Spleen (tissue), 11 donors: ENCODE measurements around the gene AFTPH. TPM values are rescaled to one million over a fixed set of nuclear protein-coding genes. Genes with fewer than 3 reads are reported as not detected.

Experiments
- DNase-seq: peaks from one replicate; pipeline ENCODE4 v3.0.0-alpha.2; 2020
- H3K27ac ChIP-seq, 8 donors: fragments of 200-600 bp; sonication (generic) in 7 of 8; 1 replicate in 4 of 8; 2 replicates in 4 of 8; pipeline versions ENCODE4 v1.5.0 to v1.8.0; 2016 to 2021; ENCODE audit warnings: inconsistent platforms in 4 of 8, mild to moderate bottlenecking in 4 of 8, moderate library complexity in 1 of 8
- H3K27me3 ChIP-seq, 7 donors: fragments of 200-600 bp; sonication (generic) in 6 of 7; replicated peaks in 1 of 7; 1 replicate in 4 of 7; 2 replicates in 3 of 7; pipeline versions ENCODE4 v1.5.0 to v1.8.0; 2016 to 2021; ENCODE audit warnings: inconsistent platforms in 3 of 7, mild to moderate bottlenecking in 1 of 7
- H3K36me3 ChIP-seq, 6 donors: fragments of 200-600 bp; sonication (generic) in 5 of 6; 1 replicate in 4 of 6; 2 replicates in 2 of 6; pipeline versions ENCODE4 v1.5.0 to v1.8.0; 2016 to 2021; ENCODE audit warnings: inconsistent platforms in 2 of 6
- H3K4me1 ChIP-seq, 6 donors: fragments of 200-600 bp; sonication (generic) in 5 of 6; 1 replicate in 3 of 6; 2 replicates in 3 of 6; pipeline versions ENCODE4 v1.5.0 to v1.8.0; 2016 to 2021; ENCODE audit warnings: inconsistent platforms in 3 of 6
- H3K4me3 ChIP-seq, 8 donors: fragments of 200-600 bp; sonication (generic) in 7 of 8; 1 replicate in 4 of 8; 2 replicates in 4 of 8; pipeline versions ENCODE4 v1.5.0 to v1.8.0; 2016 to 2021; ENCODE audit warnings: inconsistent platforms in 4 of 8, mild to moderate bottlenecking in 4 of 8, moderate library complexity in 2 of 8
- H3K9me3 ChIP-seq, 8 donors: fragments of 200-600 bp; sonication (generic) in 7 of 8; 1 replicate in 4 of 8; 2 replicates in 4 of 8; pipeline versions ENCODE4 v1.5.0 to v1.8.0; 2016 to 2021; ENCODE audit warnings: inconsistent platforms in 4 of 8
- POLR2A ChIP-seq, 3 donors: fragments of 450-650 bp; IDR thresholded peaks; one replicate each; pipeline ENCODE4 v1.5.1; 2017; ENCODE audit warnings: antibody characterized with exemption in 3 of 3, mild to moderate bottlenecking in 1 of 3
- POLR2AphosphoS5 ChIP-seq, 3 donors: sonication (generic); formaldehyde crosslinking; IDR thresholded peaks; one replicate each; pipeline ENCODE4 v1.5.1; 2017; ENCODE audit warnings: antibody characterized with exemption in 3 of 3
- WGBS, 5 donors: extraction: QIAGEN DNeasy Blood & Tissue Kit in 3 of 5; methylation state at CpG; one replicate each; pipeline versions ENCODE4 v1.1.5 to v1.1.7; 2013 to 2018; 5-methylcytosine and 5-hydroxymethylcytosine counted together
- intact Hi-C: fragments of 100-400 bp; cut with DNase I; formaldehyde crosslinking; loops from one replicate; pipeline ENCODE4 v1.15.0; 2023; ENCODE audit warnings: low total_unique reads
- polyA plus RNA-seq, 3 donors: library from polyadenylated mRNA; stranded (reverse); fragments of 200-250 nt; gene quantifications; one replicate each; pipeline ENCODE4 v1.2.1, GENCODE V29; 2013
- total RNA-seq, 7 donors: library from RNA; depleted of rRNA in 3 of 7; stranded (reverse); fragments of >200 nt in 3 of 7; fragmentation: NEBNext Ultra II Directional in 4 of 7; extraction: Animal tissue kit (Norgen Biotek cat#: 25700) in 4 of 7; gene quantifications; one replicate each; pipeline versions ENCODE4 v1.1.0 to v1.2.1, GENCODE V29; 2016 to 2021
- TF ChIP-seq, protein P1 (sequence below), 11 experiments: fragments of 200-600 bp in 7 of 11; fragments of 450-650 bp in 4 of 11; sonication (generic) in 4 of 11; IDR thresholded peaks in 8 of 11; conservative IDR thresholded peaks in 3 of 11; 1 replicate in 7 of 11; 2 replicates in 4 of 11; pipeline versions ENCODE4 v1.4.0 to v1.8.0; 2016 to 2021; ENCODE audit warnings: antibody characterized with exemption in 11 of 11, inconsistent platforms in 4 of 11, mild to moderate bottlenecking in 1 of 11
- donor health status: healthy with polysubstance abuse.
- donor health status: DM: no; HTN: no; CAD: no; lungs with moderate emphysema.
- donor health status: DM: no; HTN: no; CAD: no.
- donor health status: Bipolar disorder and iron deficiency.
- donor health status: healthy.
- donor health status: DM: no; HTN: no; CAD: no.
- donor health status: DM: yes; HTN: yes; CAD: no.

AFTPH gene
- total and polyA plus RNA-seq, 10 donors: 36.9 to 71.1 (median 49.9) TPM

DNA sequence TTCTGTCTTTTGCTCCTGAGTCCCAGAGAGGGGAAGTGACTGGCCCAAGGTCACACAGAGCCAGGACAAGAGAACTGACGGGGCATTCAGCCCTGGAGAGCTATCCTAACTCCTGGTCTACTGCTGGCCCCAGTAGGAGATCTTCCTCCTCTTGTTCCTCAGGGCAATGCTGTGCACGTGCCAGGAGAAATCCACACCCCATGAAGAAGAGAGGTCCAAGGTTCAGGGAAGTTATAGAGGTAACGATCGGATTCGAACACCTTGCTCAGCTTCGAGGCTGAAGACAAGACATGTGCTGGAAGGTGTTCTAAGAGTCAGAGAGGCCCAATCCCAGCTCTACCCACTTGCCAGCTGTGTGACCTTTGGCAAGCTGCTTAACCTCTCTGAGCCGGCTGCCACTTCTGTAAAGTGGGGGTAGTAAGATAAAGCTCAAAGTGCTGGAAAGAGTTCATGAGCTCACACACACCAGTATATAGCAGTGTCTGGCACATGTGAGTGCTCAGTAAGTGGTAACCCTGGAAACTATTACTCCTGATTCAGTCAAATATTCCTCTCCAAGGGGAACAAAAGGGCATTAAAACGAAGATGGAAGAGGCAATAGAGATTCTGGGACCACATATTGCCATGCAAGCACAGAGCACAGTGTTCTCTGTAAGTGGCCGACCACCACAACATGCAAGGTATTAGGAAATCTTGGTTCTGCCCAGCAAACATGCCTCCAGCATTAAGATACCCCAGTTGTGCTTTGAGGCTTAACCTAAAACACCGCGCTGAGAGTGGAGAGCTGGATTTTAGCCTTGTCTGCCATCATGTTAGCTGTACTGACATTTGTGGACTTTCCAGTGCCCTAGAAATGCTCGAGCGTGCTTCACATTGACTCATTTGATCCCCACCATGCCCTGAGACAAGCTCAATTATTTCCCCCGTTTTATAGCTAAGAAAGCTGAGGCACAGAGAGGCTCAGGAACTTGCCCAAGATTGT is 104.0 kb downstream of the AFTPH start:
- H3K27me3 ChIP-seq: no peaks in the 10 kb centered on the region
- no peaks in the 10 kb centered on the region for H3K9me3 ChIP-seq
- WGBS, 5 donors: 76 to 87% (median 82%) methylated on average over 12 to 14 of the region's 14 CpGs
- intact Hi-C loops: no loop called here
- peaks cover 0 to 32% (median 12%) of the 10 kb centered on the region in 6 donors for H3K36me3 ChIP-seq
- H3K4me3 ChIP-seq: no peak overlapping the region
- TF ChIP-seq POLR2AphosphoS5 (IDR thresholded peaks at IDR 0.05): no peak
- TF ChIP-seq, protein P1, sequence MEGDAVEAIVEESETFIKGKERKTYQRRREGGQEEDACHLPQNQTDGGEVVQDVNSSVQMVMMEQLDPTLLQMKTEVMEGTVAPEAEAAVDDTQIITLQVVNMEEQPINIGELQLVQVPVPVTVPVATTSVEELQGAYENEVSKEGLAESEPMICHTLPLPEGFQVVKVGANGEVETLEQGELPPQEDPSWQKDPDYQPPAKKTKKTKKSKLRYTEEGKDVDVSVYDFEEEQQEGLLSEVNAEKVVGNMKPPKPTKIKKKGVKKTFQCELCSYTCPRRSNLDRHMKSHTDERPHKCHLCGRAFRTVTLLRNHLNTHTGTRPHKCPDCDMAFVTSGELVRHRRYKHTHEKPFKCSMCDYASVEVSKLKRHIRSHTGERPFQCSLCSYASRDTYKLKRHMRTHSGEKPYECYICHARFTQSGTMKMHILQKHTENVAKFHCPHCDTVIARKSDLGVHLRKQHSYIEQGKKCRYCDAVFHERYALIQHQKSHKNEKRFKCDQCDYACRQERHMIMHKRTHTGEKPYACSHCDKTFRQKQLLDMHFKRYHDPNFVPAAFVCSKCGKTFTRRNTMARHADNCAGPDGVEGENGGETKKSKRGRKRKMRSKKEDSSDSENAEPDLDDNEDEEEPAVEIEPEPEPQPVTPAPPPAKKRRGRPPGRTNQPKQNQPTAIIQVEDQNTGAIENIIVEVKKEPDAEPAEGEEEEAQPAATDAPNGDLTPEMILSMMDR (IDR thresholded peaks at IDR 0.05 in 8 of 11, conservative IDR thresholded peaks at IDR 0.05 in 3 of 11): no peak
- no peak for TF ChIP-seq POLR2A (IDR thresholded peaks at IDR 0.05)
- H3K4me1 ChIP-seq: peaks cover 4 to 53% (median 38%) of the 10 kb centered on the region in 6 donors
- peak overlapping the region in 6 of 8 donors; percentile 38 to 79 (median 66) for H3K27ac ChIP-seq
- no peak for DNase-seq

DNA sequence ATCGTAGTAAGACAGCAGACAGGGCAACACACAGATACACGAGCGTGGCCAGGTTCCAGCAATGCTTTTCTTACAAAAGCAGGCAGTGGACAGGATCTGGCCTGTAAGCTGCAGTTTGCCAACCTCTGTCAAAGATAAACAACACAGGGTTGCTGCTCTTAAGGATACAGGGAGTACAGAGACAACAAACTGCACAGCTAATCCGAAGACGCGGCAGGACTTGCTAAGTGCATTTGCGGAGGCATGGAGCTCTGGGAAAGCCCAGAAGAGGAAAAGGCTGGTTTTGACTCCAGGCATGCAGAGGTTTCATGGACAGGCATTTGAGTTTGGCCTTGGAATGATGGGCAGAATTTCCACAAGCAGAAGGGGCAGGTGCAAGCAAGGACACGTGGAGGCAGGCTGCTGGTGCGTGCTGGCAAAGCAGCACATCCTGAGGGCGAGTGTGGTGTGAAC is 105.2 kb downstream of the AFTPH start:
- TF ChIP-seq POLR2AphosphoS5 (IDR thresholded peaks at IDR 0.05): peak in 2 of 3 donors; percentile 54 to 77
- TF ChIP-seq POLR2A (IDR thresholded peaks at IDR 0.05): no peak
- TF ChIP-seq, protein P1 (IDR thresholded peaks at IDR 0.05 in 8 of 11, conservative IDR thresholded peaks at IDR 0.05 in 3 of 11): no peak
- no peak overlapping the region for H3K4me3 ChIP-seq
- H3K27ac ChIP-seq: peak overlapping the region in 5 of 8 donors; percentile 15 to 79 (median 29)
- H3K36me3 ChIP-seq: peaks cover 0 to 44% (median 23%) of the 10 kb centered on the region in 6 donors
- intact Hi-C loops: no loop called here
- H3K27me3 ChIP-seq: no peaks in the 10 kb centered on the region
- DNase-seq: no peak
- WGBS, 5 donors: 70 to 89% (median 78%) methylated on average over 10 of the region's 10 CpGs
- no peaks in the 10 kb centered on the region for H3K9me3 ChIP-seq
- H3K4me1 ChIP-seq: peaks cover 4 to 65% (median 41%) of the 10 kb centered on the region in 6 donors

GRCh38 chr2:64629875-64630274 is 105.7 kb downstream of the AFTPH start:
- no peak for DNase-seq
- intact Hi-C loops: no loop called here
- Histone ChIP-seq H3K4me3 (no peak overlapping the region), H3K9me3 (no peaks in the 10 kb centered on the region), H3K4me1 (peaks cover 4 to 70% (median 46%) of the 10 kb centered on the region in 6 donors), H3K27ac (peak overlapping the region in 5 of 8 donors; percentile 15 to 79 (median 29)), H3K27me3 (no peaks in the 10 kb centered on the region), H3K36me3 (peaks cover 0 to 49% (median 28%) of the 10 kb centered on the region in 6 donors)
- 84 to 95% (median 91%) methylated on average over 7 of the region's 7 CpGs for WGBS, 5 donors
- TF ChIP-seq, protein P1 (IDR thresholded peaks at IDR 0.05 in 8 of 11, conservative IDR thresholded peaks at IDR 0.05 in 3 of 11): no peak
- TF ChIP-seq POLR2AphosphoS5 (IDR thresholded peaks at IDR 0.05) (no peak), POLR2A (IDR thresholded peaks at IDR 0.05) (no peak)

DNA sequence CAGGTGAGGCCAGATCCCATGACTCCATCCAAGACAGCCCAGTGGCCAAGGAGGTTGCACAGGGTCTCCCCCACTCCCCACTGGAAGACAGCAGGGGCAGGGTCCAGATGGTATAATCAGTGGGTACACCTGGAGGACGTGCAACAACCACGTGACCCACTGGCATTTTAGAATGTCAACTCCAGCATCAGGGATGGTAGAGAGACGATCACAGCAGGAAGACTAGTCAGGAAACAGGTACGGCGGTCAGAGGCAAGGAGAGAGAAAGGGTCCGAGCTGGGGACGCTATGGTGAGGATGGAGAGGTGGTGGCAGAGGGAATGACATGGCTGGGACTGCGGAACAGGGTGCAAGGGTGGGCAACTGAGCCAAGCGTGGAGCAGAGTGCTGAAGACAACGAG is 106.6 kb downstream of the AFTPH start:
- 91 to 95% (median 93%) methylated on average over 10 of the region's 10 CpGs for WGBS, 5 donors
- peaks cover 11 to 74% (median 53%) of the 10 kb centered on the region in 6 donors for H3K4me1 ChIP-seq
- no peak for DNase-seq

More for the DNA sequence above, 106.6 kb downstream of the AFTPH start:
- H3K27me3 ChIP-seq: no peaks in the 10 kb centered on the region
- H3K36me3 ChIP-seq: peaks cover 2 to 58% (median 37%) of the 10 kb centered on the region in 6 donors
- H3K4me3 ChIP-seq: no peak overlapping the region
- H3K27ac ChIP-seq: peak overlapping the region in 1 of 8 donors; percentile 72
- no peaks in the 10 kb centered on the region for H3K9me3 ChIP-seq
- TF ChIP-seq, protein P1 (IDR thresholded peaks at IDR 0.05 in 8 of 11, conservative IDR thresholded peaks at IDR 0.05 in 3 of 11): no peak
- peak in 2 of 3 donors; percentile 23 to 29 for TF ChIP-seq POLR2AphosphoS5 (IDR thresholded peaks at IDR 0.05)
- intact Hi-C loops: no loop called here
